ENCODE data around the gene ENPP3.

The ENPP3 gene

DNA sequence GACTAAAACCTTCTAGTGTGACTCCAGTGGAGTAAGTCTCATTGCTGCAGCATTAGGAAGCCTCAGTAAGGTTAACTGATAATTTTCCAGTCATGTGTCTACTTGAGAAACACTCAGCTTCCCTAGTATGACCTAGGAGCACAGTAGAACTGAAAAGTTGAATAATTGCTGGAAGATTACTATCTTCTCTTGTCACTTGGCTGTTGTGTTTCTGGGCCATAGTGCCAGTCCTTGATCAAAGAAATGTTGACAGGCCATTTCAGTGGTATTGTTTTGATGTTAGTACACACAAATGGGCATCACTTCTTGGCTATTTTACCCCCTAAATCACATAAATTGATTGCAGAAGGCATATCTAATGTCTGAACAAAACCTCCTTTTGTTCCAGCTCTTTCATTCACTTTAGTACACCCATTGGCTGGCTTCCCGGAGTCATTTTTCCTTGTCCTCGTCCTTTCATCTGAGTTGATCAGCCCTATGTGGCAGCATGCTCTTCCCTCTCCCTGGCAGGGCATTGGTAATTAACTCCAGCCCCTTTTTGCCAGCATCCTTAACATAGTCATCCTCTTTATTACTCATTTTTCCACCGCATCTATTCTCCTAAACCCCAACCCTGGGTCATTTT lies 6.0 kb downstream of the ENPP3 start:
- DNase-seq (ENCODE audit: low read depth), result no peak

DNA sequence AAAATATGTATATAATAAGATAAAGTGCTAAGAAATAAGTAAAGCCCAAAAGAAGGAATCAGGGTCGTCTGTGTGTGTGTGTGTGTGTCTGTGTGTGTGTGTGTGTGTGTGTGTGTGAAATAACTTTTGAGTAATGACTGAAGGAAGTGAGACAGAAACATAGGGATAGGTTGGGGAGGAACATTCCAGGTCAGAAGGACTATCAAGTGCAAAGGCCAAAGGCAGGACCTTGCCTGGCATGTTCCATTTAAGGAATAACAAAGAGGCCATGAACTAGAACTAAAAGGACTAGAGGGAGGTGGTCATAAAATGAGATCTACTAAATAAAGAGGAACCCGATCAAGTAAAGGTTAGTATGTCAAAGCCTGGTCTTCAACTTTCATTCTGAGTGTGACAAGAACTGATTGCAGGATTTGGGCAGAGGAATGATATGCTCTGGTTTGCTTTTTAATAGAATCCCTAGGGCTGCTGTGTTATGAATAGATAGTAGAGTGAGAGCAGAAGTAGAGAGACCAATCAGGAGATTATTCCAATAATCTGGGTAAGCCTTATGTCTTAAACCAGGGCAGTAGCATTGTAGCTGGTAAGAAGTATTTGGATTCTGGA lies 6.9 kb downstream of the ENPP3 start:
- DNase-seq (ENCODE audit: low read depth), result no peak

DNA sequence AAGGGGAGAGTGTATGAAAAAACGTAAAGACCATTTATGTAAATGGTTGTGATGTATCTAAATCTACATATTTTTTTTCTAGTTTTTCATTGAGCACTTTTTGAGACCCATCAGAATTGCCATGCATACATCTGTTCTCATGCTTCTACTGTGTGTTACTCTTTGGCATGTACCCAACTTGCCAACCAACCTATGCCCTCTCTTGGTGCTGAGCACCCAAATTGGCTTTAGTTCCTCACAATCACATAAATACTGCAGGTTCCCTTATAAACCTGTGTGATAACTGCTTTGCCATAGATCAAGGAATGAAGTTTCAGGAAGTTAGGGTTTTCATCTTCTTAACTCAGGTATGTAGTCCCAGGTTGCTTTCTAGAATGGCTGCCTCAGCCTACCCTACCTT lies 7.8 kb downstream of the ENPP3 start:
- no peak for DNase-seq (ENCODE audit: low read depth)

- no peak for DNase-seq (ENCODE audit: low read depth)
These were observed 8.7 kb downstream of the ENPP3 start for GRCh38 chr6:131645846-131646245.

GRCh38 chr6:131646249-131646670 lies 9.2 kb downstream of the ENPP3 start:
- DNase-seq (ENCODE audit: low read depth), result no peak

DNA sequence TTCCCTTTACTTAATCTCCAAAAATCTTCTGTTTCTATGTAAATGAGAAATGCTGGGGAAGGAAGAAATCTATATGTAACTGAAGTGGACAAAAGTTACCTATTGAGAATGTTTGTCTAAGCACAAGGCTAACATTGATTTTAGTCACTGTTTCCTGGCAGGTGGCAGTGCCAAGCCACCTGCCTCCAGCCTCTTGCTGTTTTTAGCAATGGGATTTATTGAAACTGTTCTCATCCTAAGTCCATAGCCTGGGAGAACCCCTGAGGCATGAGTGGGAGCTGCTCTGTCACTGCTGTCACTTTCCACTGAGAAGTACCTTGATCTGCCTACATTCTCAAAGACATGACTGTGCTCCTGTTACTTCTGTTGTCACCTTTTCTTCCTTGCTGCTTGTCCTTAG lies 14.7 kb downstream of the ENPP3 start:
- DNase-seq (ENCODE audit: low read depth), result no peak

GRCh38 chr6:131652472-131652871 lies 15.4 kb downstream of the ENPP3 start:
- peak; percentile 43 for DNase-seq (ENCODE audit: low read depth)

- DNase-seq (ENCODE audit: low read depth), result no peak
These were observed 17.2 kb downstream of the ENPP3 start for GRCh38 chr6:131654326-131654725.

DNA sequence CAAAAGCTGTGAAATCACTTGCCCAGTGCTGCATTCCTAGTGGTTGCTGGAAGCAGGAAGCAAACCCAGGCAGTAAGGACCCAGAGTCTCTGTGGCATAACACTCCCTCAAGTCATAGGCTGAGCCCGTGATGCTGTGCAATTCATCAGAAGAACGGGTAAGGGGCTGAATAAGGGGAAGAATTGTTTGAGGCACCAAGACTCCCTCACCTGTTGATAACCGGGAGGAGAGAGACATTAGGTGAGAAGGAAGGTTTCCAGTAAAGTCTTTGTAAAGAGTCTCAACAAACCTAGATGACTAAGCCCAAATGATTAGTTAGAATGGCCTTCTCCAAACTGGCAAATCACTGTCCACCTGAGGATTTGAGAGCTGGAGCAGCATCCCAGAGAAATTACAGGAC lies 18.3 kb downstream of the ENPP3 start:
- DNase-seq (ENCODE audit: low read depth), result no peak

DNA sequence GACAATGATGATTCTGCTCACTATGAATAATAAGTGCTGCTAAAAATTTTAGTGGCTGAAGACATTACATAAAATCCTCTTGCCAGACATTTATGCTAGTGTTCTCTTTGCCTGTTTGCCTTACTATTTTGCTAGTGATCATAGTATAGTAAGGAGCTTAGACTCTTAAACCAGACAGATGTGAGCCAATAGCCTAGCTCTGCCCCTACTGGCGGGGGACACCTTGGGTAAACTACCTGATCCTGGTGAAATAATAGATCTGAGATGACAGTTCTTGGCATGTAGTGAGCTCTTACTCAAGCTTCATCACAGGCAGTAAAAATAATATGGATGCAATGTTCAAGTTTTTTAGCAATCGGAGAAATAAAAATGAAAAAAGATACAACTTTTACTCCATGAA lies 18.8 kb downstream of the ENPP3 start:
- no peak for DNase-seq (ENCODE audit: low read depth)

- DNase-seq (ENCODE audit: low read depth), result no peak
These were observed 19.6 kb downstream of the ENPP3 start for GRCh38 chr6:131656667-131657066.

GRCh38 chr6:131657222-131657621 lies 20.1 kb downstream of the ENPP3 start:
- DNase-seq (ENCODE audit: low read depth), result peak; percentile 2

DNA sequence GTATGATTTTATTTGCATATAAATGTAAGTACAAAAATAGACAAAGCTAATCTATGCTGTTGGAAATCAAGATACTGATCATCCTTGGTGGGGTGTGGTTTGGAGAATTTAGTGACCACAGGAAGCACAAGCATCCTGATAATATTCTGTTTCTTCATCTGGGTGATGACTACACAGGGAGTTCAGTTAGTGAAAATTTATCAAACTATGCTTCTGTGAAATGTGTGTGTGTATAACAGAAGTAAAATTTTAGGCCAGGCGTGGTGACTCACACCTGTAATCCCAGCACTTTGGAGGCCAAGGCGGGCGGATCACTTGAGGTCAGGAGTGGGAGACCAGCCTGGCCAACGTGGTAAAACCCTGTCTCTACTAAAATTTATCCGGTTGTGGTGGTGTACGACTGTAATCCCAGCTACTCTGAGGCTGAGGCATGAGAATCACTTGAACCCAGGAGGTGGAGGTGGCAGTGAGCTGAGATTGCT lies 20.6 kb downstream of the ENPP3 start:
- peak; percentile 83 for DNase-seq (ENCODE audit: low read depth)

DNA sequence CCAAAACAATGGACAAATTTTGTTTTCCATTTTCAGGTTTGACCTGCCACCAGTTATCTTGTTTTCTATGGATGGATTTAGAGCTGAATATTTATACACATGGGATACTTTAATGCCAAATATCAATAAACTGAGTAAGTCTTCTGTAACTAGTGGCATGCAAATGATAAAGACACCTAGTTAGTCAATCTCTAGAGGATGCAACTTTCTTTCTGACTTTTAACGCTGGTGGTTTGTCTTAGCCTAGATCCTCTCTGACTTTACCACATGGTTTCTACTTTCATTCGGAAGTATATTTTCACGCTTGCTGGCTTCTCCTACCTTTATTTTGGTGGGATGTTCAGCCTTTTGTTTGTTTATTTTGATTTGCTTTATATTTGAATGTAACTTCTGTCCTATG lies 21.2 kb downstream of the ENPP3 start:
- no peak for DNase-seq (ENCODE audit: low read depth)

- peak; percentile 41 for DNase-seq (ENCODE audit: low read depth)
These were observed 23.1 kb downstream of the ENPP3 start for GRCh38 chr6:131660195-131660594.

DNA sequence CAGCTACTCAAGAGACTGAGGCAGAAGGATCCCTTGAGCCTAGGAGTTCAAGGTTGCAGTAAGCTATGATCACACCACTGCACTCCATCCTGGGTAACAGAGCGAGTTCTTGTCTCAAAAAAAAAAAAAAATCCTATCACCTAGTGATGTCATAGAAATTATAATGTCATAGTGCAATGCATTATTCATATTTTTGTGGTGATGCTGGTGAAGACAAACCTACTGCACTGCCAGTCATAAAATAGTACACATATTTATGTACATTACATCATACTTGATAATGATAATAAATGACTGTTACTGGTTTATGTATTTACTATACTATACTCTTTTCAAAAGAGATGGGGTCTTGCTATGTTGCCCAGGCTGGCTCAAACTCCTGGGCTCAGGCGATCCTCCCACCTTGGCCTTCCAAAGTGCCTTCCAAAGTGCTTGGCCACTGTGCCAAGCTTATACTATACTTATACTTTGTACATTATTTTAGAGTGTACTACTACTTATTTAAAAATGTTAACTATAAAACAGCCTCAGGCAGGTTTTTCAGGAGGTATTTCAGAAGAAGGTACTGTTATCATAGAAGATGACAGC lies 26.6 kb downstream of the ENPP3 start:
- no peak for DNase-seq (ENCODE audit: low read depth)

- DNase-seq (ENCODE audit: low read depth), result peak; percentile 31
These were observed 32.8 kb downstream of the ENPP3 start for GRCh38 chr6:131669891-131670290.

- DNase-seq (ENCODE audit: low read depth), result no peak
These were observed 36.1 kb downstream of the ENPP3 start for GRCh38 chr6:131673184-131673583.

DNA sequence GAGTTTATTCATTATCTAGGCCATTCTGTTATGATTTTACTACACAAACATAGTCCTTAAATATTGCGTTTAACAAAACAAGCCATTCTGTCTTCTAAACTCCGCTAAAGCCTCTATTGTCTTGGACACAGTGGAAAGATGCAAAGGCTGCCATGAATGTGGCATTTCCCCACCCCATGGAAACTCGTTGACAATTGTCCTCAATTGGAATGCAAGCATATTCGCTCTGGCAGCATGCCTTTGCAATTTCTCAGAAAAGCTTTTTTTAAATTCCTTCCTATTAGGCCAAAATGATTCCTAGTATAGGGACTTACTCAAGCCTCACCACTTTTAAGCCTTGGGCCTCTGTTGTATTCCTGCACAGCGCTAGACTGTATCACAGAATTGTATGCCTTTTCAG lies 41.3 kb downstream of the ENPP3 start:
- DNase-seq (ENCODE audit: low read depth), result no peak

GRCh38 chr6:131680868-131681267 lies 43.8 kb downstream of the ENPP3 start:
- no peak for DNase-seq (ENCODE audit: low read depth)

DNA sequence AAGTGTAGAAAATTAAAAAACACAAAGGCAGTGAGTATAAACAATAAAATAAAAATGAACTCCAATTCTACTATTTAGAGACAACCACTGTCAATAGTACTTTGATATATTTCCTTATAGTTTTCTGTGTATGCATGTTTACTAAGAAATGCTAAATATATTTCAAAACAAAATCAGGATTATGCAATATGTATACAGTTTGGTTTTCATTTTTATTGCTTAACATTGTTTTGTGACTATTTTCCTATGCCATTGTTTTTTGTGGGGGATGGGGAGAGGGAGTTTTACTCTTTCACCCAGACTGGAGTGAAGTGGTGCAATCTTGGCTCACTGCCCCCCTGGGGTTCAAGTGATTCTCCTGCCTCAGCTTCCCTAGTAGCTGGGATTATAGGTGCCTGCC lies 44.5 kb downstream of the ENPP3 start:
- DNase-seq (ENCODE audit: low read depth), result no peak

- peak; percentile 3 for DNase-seq (ENCODE audit: low read depth)
These were observed 45.3 kb downstream of the ENPP3 start for GRCh38 chr6:131682442-131682841.

- no peak for DNase-seq (ENCODE audit: low read depth)
These were observed 46.4 kb downstream of the ENPP3 start for GRCh38 chr6:131683479-131683878.
